ENCODE results near the gene MED27. TPM values are rescaled to one million over a fixed set of nuclear protein-coding genes. Genes with fewer than 3 reads are reported as not detected.
"Not testable (repeated sequence)": the region's sequence is repeated elsewhere in the genome, so short reads cannot be mapped to it uniquely, and the experiment has no call there.

MED27 gene
- total RNA-seq, 1 donor from 2014 or later = 17.9 TPM

DNA sequence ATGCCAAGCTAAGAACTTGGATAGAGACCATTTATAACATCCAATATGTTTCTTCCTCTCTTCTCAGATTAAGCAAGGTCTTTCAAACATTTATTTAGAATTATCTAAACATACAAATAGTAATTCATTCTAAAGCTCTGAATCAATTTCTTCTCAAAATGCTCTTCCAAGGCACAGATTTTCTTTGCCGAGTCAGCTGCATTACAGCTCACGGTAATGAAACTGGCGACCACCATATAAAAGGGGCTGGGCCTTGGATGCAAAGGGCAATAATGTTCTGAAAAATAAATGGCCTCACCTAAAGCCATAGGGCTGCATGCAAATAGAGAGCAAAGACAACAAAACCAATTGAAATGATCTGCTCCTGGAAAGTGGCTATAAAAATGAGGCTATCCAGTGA, 63.8 kb downstream of the MED27 start:
- ATAC-seq = no peak

DNA sequence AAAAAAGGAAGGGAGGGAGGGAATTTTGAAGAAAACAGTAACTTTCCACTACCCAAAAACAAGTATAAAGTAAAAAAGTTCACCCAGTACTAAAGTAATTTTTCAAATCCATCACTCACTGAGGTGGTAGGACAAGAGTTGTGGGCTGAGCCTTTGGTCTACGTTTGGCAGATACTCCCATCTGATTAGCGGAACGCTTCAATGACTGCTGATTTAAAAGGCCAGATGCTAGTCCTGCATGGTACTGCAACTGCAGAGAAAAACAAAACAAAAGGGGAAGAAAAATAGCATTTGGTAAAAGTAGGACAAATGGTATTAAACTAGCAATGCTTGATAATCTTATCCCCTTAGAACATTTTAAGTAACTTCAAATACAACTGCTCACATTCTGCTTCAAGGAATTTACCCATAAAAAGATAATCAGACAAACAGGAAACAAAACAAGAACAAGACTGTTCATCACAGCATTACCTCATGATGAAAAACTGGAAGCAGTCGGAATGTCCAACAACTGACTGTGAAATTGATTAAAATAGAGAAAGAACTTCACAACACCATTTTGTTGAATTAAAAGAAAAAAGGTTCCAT, 65.4 kb downstream of the MED27 start:
- no peak for ATAC-seq

DNA sequence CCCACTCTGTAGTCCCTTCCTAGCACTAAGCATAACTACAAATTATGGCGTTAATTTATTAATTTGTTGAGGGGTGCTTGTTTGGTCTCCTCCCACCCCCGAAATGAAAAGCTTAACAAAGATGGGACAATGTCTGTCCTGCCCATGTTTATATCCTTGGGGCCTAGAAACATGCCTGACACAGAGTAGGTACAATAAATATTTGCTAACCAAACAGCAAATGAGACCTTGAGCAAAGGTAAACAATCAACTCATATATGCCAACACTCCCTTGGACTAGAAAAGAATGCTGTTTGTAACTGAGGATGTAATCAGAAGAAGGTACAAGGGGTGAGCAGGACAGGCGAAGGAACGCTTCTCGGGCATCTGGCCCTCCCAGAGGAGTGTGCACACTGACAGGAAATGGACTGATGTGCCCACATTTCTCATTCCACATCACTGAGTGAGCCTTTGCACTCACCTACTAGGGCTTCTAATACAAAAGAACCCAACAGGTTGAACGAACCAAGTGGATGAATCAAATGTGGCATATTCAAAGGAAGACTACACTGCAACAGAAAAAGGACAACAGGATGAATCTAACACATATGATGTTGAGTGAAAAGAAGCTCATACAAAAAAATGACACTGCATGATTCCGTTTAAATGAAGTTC, 66.8 kb downstream of the MED27 start:
- ATAC-seq = peak; percentile 21

DNA sequence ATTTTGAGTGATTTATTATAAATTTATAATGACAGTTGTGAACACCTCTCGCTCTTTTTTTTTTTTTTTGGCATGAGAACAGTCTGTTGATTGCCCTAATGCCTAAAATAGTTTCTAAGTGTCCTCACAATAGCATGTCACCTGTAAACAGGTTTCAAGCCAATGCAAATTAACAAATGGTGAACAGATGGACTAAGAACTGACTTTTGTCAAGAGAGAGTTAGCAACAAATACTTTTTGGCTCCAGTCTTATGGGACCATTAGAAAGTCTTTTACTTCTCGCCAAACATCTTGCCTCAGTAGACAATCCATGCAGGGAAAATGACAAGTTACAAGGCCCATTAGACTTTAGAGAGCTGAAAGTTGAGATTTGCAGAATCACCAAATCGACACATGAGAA, 67.8 kb downstream of the MED27 start:
- no peak for ATAC-seq

DNA sequence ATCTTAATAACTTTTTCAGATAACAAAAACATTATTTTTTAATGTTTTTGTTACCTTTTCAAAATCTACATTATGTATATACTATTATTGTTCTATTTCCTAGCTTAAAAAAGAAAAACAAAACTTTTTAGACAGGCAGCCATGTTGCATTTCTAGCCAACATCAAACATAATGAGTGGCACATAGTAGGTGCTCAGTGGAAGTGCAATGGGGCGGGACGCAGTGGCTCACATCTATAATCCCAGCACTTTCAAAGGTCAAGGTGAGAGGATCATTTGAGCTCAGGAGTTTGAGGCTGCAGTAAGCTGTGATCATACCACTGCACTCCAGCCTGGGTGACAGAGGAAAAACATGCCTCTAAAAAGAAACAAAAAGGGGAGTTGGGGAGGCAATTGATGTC, 68.4 kb downstream of the MED27 start:
- no peak for ATAC-seq

DNA sequence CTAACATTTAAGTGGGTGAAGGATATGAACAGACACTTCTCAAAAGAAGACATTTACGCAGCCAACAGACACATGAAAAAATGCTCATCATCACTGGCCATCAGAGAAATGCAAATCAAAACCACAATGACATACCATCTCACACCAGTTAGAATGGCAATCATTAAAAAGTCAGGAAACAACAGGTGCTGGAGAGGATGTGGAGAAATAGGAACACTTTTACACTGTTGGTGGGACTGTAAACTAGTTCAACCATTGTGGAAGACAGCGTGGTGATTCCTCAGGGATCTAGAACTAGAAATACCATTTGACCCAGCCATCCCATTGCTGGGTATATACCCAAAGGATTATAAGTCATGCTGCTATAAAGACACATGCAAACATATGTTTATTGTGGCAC, 69.5 kb downstream of the MED27 start:
- ATAC-seq = not testable (repeated sequence)

DNA sequence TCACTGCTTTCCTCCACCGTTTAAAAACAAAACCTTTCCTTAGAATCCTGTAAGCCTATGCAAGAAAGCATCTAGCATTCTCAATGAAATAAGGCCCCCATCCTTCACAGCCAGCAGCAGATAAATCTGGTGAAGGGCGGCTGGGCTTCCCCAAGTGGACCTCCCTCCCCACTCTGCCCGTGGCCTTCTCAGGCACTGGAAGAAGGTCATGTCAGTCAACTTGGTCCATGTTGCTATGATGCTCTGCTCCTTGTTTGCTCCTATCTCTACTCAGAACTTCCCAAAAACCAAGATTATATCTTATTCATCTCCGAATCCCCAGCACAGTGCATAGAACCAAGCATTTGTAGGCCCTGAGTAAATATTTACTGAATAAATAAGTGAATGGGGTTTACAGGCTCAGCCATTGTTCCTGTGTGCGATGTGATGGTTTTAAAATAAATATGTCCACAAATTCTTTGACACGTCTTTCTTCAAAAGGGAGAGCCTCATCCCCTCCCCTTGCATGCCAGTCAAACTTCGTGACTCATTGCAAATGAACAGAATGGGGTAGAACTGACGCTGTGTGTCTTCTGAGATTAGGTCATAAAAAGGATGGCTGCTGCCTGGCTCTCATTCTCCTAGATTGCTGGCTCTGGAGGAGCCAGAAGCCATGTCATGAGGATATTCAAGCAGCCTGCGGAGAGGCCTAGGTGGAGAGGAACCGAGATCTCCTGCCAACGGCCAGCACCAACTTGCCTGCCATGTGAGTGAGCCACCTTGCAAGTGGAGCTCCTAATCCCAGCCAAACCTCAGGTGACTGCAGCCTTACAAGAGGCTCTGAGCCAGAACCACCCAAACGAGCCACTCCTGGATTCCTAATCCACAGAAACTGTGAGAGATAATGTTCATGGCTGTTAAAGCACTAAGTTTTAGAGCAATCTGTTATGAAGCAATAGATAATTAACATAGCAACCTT, 70.5 kb downstream of the MED27 start:
- peak; percentile 95 for ATAC-seq

DNA sequence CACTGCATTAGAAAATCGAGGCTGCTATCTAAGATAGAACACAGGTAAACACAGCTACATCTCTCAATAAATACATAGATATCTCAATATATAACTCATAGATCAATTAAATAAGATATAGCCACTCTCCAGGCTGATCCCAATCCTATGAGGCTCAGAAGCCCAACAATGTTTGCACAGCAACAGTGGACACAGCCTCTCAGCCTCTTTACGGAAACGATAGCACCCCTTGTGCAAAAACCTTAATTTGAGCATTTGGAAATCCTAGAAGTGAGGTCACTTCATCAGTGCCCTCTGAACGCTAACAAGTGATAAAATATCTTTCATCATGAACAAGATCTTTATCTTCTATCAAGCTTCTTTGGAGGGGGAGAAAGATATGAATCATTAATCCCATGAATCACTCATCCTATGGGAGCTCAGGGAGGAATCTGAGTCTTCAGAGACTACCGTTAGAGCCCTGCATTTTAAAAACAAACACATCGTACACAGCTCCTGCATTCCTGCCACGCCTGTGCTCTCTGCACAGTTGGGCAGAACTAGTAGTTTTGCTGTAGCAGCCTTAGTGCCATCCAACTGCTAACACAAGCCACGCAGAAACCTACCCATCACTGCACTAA, 71.4 kb downstream of the MED27 start:
- ATAC-seq = peak; percentile 25

DNA sequence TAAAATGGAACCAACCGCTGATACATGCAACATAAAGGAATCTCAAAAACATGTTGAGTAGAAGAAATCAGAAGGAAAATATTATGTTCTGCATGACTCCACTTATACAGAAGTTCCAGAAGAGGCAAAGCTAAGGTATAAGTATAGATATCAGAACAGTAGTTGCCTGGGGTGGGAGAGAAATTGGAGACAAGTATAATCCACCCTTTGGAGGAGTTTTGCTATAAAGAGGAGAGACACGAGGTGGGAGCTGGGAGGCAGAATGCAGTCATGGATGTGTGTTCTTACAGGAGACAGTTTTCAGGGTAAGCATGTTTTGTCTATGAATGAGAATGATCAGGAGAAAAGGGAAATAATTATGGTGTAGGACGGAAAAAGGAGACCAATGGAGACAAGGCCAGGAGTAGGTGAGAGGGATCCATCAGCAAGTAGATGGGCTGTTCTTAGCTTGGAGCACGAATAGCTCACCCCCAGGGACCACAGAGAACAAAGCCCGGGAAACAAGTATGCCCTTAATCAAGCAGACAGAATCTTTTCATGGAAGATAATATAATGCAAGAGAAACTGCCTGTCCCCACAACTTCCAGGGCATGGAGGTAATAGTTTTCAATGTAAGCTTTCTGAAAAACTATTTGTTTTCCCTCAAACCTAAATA, 72.2 kb downstream of the MED27 start:
- no peak for ATAC-seq

DNA sequence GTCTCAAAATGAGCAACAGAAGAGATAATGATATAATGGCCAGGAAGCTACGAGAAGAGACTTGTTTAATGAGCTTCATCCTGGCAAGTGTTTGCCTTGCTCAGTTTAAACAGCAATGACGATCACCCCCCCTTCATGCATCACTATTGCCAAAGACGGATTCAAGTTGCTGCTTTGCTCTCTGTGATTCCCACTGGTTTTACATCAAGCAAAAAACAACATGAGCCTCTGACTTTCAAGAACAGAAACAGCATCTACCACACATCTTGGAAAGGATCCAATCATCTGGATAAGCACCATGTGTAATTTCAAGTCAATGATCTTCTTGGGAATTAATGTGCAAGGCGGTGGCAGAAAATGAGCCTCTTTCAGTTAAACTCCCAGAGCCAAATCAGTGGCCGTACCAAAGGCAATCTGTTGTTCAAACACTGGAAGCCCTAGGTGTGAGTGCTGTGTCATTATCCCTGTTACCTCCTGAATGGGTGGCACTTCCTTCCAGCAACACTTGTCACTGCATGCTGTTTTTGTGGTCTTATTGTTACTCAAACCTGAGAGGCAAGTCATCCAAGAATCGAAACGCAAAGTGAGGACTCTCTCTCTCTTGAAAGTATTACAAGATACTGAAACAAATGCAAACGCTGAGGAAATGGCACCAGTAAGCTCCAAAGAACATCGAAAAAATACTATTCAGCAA, 72.8 kb downstream of the MED27 start:
- peak; percentile 75 for ATAC-seq

DNA sequence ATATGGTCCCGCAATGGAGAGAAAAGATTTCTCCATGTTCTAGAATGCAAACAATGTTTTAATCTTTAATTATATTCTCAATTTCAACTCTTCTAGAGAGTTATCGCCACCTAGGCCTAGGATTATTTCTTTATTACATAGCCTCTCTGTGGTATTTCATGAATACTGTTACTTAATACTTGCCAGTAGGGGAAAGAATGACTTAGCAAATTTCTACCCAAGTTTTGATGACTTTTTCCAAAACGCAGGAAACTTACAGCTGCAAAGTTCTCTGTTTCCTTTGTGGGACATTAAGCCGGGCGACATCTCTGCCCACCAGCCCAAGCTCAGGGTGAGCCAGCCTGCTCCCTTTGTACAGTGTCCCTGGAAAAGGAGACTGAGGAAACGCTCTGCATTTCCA, 73.8 kb downstream of the MED27 start:
- no peak for ATAC-seq

DNA sequence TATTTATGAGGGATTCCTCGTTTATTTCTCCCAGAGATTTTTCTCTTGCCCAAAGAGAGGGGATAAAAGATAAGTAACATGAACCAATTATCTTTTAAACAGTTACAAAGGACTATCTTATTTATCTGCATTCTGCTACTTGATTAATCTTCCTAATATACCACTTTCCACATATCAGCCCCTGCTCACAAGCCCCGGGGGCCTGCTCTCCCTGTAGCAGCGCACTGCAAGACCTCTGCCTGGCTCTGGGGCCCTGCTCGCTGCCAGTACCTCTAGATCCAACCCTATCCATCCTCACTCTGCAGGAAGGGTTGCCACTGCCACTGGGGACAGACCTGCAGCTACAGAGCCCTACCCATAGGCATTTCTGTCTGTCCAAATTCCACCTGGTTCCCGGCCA, 75.3 kb downstream of the MED27 start:
- no peak for ATAC-seq

DNA sequence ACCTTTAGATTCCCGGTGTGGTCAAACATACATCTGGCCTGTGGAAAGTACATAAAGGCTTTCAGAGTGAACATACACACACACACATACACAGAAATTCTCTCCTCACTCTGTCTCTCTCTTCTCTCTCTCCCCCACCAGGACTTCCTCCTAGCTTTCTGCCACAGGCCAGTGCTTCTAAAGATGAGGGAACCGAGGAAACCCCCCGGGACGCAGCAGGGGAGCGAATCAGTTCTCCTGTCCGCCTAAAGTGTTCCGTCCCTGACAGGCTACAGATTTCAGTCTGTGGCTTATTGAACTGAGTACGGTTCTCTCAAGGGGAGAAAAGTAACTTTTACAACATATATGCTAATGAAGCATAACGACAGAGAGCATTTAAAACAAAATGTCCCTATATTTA, 75.8 kb downstream of the MED27 start:
- ATAC-seq = no peak

DNA sequence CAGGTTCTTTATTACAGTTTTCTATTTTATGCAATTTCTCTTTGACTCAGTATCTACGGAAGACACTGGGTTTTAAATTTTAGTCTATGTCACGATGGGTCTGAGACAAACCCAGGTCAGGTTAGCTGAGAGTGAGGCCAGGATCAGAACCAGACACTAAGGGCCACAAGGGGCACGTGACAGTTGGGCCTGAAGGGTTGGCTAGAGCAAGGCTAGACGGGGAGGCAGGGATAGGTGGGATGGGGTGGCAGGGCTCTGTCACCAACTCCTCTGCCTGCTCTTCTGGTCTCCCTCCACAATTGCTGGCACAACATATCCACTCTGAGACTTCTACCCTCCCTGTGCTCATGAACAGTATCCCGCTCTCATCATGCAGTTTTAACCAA, 76.4 kb downstream of the MED27 start:
- ATAC-seq = no peak

DNA sequence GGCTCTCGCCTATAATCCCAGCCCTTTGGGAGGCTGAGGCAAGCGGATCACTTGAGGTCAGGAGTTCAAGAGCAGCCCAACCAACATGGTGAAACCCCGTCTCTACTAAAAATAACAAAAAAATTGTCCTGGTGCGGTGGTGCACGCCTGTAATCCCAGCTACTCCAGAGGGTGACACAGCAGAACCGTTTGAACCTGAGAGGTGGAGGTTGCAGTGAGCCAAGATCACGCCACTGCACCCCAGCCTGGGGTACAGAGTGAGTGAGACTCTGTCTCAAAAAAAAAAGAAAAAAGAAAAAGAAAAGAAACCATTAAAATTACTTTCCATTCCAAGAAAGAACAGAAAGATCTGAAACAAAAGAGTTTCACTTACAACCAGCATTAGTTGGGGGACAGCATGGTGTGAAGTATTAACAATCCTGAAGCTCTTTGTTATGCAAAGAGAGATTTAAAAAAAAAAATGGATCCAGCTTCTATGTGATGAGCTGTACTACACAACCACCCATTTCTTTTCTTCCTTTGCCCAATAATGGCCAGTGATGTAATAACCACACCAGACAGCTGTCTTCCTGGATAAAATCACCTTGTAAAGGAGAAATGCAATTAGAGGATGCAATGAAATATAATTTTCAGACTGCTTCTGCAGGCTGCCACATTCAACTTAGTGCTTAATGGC, 76.9 kb downstream of the MED27 start:
- ATAC-seq = no peak

DNA sequence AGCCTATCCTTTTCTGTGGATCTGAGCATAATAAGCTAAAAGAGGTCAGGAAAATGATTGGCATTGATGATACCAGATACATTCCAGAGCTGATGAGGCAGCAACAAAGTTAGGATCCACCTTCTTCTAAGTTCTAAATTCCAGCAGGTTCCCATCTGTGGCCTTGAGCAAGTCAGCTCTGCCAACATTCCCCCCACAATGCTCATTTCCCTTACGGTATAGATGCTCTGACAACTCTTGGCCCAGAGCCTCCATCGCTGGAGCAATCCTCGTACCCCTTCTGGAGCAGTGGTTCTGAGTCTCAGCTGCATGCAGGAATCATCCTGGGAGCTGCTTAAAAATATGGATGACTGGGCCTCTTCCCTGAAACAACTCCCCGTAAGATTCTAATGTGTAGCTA, 78.1 kb downstream of the MED27 start:
- no peak for ATAC-seq

DNA sequence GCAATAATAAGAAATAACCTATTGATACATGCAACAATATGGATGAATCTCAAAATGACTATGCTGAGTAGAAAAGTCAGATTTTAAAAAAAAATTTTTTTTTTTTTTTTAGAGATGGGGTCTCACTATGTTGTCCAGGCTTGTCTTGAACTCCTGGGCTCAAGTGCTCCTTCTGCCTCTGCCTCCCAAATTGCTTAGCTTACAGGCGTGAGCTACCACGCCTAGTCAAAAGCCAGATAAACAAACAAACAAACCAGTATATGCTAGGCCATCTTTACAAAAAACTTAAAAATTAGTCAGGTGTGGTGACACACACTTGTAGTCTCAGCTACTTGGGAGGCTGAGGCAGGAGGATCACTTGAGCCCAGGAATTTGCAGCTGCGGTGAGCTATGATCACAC, 79.0 kb downstream of the MED27 start:
- no peak for ATAC-seq

DNA sequence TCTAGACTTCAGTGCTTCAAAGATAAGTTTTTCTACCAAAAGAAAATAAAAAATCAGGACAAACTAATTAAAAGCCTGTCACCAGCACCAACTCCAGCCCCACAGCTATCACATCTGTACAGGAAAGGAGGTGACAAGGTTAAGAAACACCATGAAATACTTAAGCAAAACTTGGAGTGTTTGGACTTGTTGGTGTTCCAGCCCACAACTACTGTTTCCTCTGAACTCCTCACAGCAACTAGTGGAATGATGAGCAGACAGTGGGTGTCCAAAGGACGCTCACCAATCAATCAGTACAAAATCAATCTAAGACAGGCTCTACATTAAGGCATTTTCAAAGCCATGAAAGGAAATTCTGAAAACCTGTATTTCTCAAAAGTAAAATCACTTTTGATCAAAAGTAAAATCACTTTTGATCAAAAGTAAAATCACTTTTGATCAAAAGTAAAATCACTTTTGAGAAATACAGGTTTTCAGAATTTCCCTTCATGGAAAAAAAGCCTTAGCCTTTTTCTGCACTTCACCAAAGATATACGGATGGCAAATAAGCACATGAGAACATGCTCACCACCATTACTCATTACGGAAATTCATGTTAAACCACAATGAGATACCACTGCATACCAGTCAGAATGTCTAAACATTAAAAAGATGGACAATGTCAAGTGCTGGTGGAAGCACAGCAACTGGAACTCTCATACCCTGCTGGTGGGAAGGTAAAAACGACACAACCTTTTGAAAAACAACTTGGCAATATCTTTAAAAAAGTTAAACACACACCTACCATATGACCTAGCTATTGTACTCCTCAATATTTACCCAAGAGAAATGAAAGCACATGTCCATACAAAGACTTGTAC, 79.7 kb downstream of the MED27 start:
- no peak for ATAC-seq

DNA sequence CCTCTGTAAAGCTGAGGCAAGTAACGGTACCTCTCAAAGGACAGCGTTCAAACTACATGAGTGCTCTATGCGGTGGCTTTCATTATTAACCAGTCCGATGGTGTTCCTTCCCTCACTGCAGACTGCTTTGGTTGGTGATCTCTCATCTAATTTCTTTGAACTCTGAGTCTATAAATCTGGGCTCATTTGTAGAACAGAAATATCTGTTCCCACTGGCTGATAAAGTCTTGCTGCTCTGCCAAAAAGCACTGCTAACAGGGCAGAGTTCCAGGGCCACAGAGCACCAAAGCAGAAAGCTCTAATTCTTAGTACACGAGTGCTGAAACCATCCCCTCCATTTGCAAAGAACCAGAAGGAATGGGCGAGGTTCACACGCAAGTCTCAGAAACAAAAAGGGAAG, 81.9 kb downstream of the MED27 start:
- ATAC-seq = no peak

DNA sequence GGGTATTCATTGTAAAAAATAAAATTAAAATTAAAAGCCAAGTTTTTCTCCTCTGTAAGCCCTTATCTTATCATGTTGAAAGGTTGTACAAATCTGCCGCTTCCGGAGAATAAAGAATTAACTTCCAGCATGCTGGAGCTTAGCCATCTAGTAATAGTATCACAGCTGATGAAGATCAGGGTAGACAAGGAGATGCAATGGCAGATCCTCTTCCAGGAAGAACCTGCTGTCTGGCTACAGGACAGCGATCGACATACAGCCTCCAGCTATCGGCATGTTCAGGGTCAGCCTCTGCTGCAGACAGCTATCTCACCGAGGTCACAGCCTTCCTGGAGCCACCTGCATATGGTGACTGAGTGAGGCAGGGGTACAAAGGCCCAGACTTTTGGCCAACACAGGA, 82.6 kb downstream of the MED27 start:
- ATAC-seq = no peak

DNA sequence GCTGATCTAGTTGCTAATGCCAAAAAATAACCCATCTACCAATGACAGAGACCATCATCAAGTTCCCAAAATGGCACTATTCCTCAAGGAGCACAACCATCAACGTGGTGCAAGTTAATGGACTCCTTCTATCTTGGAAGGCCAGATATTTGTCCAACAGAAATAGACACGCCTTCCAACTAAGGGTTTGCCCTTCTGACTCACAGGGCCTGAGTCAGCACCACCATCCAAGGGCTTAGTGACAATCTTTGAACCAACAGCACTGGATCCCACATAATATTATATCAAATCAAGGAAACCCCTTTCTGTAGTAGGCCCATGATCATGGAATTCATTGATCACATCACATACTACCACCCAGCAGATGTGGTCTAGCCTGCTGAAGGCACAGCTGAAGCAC, 84.3 kb downstream of the MED27 start:
- peak; percentile 83 for ATAC-seq

All from esophagus mucosa (tissue), 1 donor.